KMS-11 (cell line): Measurements from ENCODE around the gene CPT1B.

Experiments used
- H2AFZ ChIP-seq: fragments of 200-600 bp; sonication (generic); 2 replicates; pipeline ENCODE4 v1.6.1; 2016; ENCODE audit warnings: antibody characterized with exemption, mixed run types, low read depth
- H3K27ac ChIP-seq: fragments of 200-600 bp; sonication (generic); 2 replicates; pipeline ENCODE4 v1.6.1; 2016; ENCODE audit warnings: mild to moderate bottlenecking, mixed run types
- H3K27me3 ChIP-seq: fragments of 200-600 bp; sonication (generic); 2 replicates; pipeline ENCODE4 v1.6.1; 2017; ENCODE audit warnings: mild to moderate bottlenecking, low read depth, mixed run types, moderate library complexity; ENCODE audit not compliant: insufficient read depth
- H3K36me3 ChIP-seq: fragments of 200-600 bp; sonication (generic); 2 replicates; pipeline ENCODE4 v1.6.1; 2017; ENCODE audit warnings: mild to moderate bottlenecking, mixed run types; ENCODE audit not compliant: insufficient read depth
- H3K4me1 ChIP-seq: fragments of 200-600 bp; sonication (generic); 2 replicates; pipeline ENCODE4 v1.6.1; 2016; ENCODE audit warnings: mild to moderate bottlenecking, low read depth, mixed run types; ENCODE audit not compliant: poor library complexity, severe bottlenecking
- H3K4me2 ChIP-seq: fragments of 200-600 bp; sonication (generic); 2 replicates; pipeline ENCODE4 v1.7.0; 2016; ENCODE audit warnings: mild to moderate bottlenecking, mixed run types
- H3K4me3 ChIP-seq: fragments of 200-600 bp; sonication (generic); IDR thresholded peaks from 2 replicates; pipeline ENCODE4 v1.6.1; 2017; ENCODE audit warnings: low read depth, low read length, mixed read lengths; ENCODE audit not compliant: insufficient read depth
- H3K79me2 ChIP-seq: fragments of 200-600 bp; sonication (generic); 2 replicates; pipeline ENCODE4 v1.6.1; 2016; ENCODE audit warnings: low read depth, mixed run types; ENCODE audit not compliant: insufficient read depth
- H3K9ac ChIP-seq: fragments of 200-600 bp; sonication (generic); 2 replicates; pipeline ENCODE4 v1.6.1; 2016; ENCODE audit warnings: mild to moderate bottlenecking, mixed run types
- H4K20me1 ChIP-seq: fragments of 200-600 bp; sonication (generic); 2 replicates; pipeline ENCODE4 v1.6.1; 2016; ENCODE audit warnings: mild to moderate bottlenecking, mixed run types; ENCODE audit not compliant: insufficient read depth
- CTCF ChIP-seq: fragments of 200-600 bp; sonication (generic); conservative IDR thresholded peaks from 2 replicates; pipeline ENCODE4 v1.6.1; 2017; ENCODE audit warnings: low read depth, mild to moderate bottlenecking, antibody characterized with exemption, low read length, moderate library complexity, mixed read lengths

CPT1B gene

GRCh38 chr22:50606946-50607658 is 28.9 kb upstream of the CPT1B start:
- H4K20me1 ChIP-seq = no peaks in the 10 kb centered on the region
- no peak for TF ChIP-seq CTCF
- no peak overlapping the region for H3K4me3 ChIP-seq
- peaks cover 64% of the 10 kb centered on the region for H3K27me3 ChIP-seq
- H3K4me2 ChIP-seq = no peak overlapping the region
- no peak overlapping the region for H3K27ac ChIP-seq
- H3K4me1 ChIP-seq = no peaks in the 10 kb centered on the region
- no peaks in the 10 kb centered on the region for H3K79me2 ChIP-seq
- H3K9ac ChIP-seq = no peak overlapping the region
- no peak overlapping the region for H2AFZ ChIP-seq
- H3K36me3 ChIP-seq = no peaks in the 10 kb centered on the region

- no peak overlapping the region for H3K9ac ChIP-seq
- no peaks in the 10 kb centered on the region for H3K79me2 ChIP-seq
- H3K4me2 ChIP-seq = no peak overlapping the region
- TF ChIP-seq CTCF = no peak
- no peaks in the 10 kb centered on the region for H4K20me1 ChIP-seq
- H3K4me1 ChIP-seq = no peaks in the 10 kb centered on the region
- H2AFZ ChIP-seq = no peak overlapping the region
- peaks cover 63% of the 10 kb centered on the region for H3K27me3 ChIP-seq
- no peaks in the 10 kb centered on the region for H3K36me3 ChIP-seq
- H3K4me3 ChIP-seq = no peak overlapping the region
- H3K27ac ChIP-seq = no peak overlapping the region
Measured at GRCh38 chr22:50606165-50606945, 28.1 kb upstream of the CPT1B start.

GRCh38 chr22:50605613-50606074 is 27.4 kb upstream of the CPT1B start:
- no peak overlapping the region for H2AFZ ChIP-seq
- H3K79me2 ChIP-seq = no peaks in the 10 kb centered on the region
- H3K4me1 ChIP-seq = no peaks in the 10 kb centered on the region
- no peak overlapping the region for H3K4me3 ChIP-seq
- no peak overlapping the region for H3K27ac ChIP-seq
- H3K4me2 ChIP-seq = no peak overlapping the region
- H3K36me3 ChIP-seq = no peaks in the 10 kb centered on the region
- H3K9ac ChIP-seq = no peak overlapping the region
- H3K27me3 ChIP-seq = peaks cover 59% of the 10 kb centered on the region
- TF ChIP-seq CTCF = no peak
- no peaks in the 10 kb centered on the region for H4K20me1 ChIP-seq

GRCh38 chr22:50605002-50605612 is 26.9 kb upstream of the CPT1B start:
- Histone ChIP-seq H3K79me2 (no peaks in the 10 kb centered on the region), H3K4me2 (no peak overlapping the region), H3K4me3 (no peak overlapping the region), H3K27ac (no peak overlapping the region), H3K27me3 (peaks cover 54% of the 10 kb centered on the region), H3K9ac (no peak overlapping the region), H3K36me3 (no peaks in the 10 kb centered on the region), H2AFZ (no peak overlapping the region), H3K4me1 (no peaks in the 10 kb centered on the region), H4K20me1 (no peaks in the 10 kb centered on the region)
- TF ChIP-seq CTCF = no peak
